ENCODE results near the gene NAT8. TPM values are rescaled to one million over a fixed set of nuclear protein-coding genes. Genes with fewer than 3 reads are reported as not detected.
"Not testable (repeated sequence)": the region's sequence is repeated elsewhere in the genome, so short reads cannot be mapped to it uniquely, and the experiment has no call there.

The NAT8 gene
- total RNA-seq (not detected), total RNA-seq (0 reads per million in 29 experiments)
- total RNA-seq (2013), result not detected

GRCh38 chr2:73642338-73643018, at the start of gene NAT8:
Gene NAT8, minus strand, starts transcription at chr2:73642422. Its CDS starts 794 bp downstream, at chr2:73641628.
- Histone ChIP-seq H3K27me3 (replicated peaks in 1 of 2; ENCODE audit: control insufficient read depth in 2 of 2, extremely low read depth in 1 of 2, insufficient read depth in 2 of 2, low read length in 1 of 2) (peaks cover 0 to 17% of the 10 kb centered on the region in 2 experiments), H3K4me1 (ENCODE audit: control insufficient read depth in 1 of 2, extremely low read depth in 1 of 2, insufficient read depth in 2 of 2, low read length in 2 of 2) (no peaks in the 10 kb centered on the region), H3K36me3 (ENCODE audit: control insufficient read depth in 2 of 2, extremely low read depth in 1 of 2, insufficient read depth in 1 of 2, low read length in 1 of 2) (no peaks in the 10 kb centered on the region), H3K4me3 (ENCODE audit: control insufficient read depth in 1 of 2, extremely low read depth in 1 of 2, low read length in 1 of 2) (no peak within 1 kb of the TSS), H3K9me3 (no peaks in the 10 kb centered on the region), H3K27ac (ENCODE audit: low read length) (no peak within 1 kb of the TSS)
- peaks cover 24 to 27% of the 10 kb centered on the region in 2 donors for H3K27me3 Mint-ChIP-seq
- H3K4me1 Mint-ChIP-seq, result no peaks in the 10 kb centered on the region
- H3K36me3 Mint-ChIP-seq, result peaks cover 6% of the 10 kb centered on the region
- no peak within 1 kb of the TSS for H3K27ac Mint-ChIP-seq
- DNase-seq (no peak), ATAC-seq (replicated peaks in 1 of 4) (no peak)
- ChIA-PET CTCF (no interaction called here), POLR2A (no interaction called here)
- WGBS (ENCODE audit: insufficient coverage), result 74% methylated on average over 10 of the region's 13 CpGs
- peaks cover 0 to 9% (median 4%) of the 10 kb centered on the region in 3 donors for H3K9me3 Mint-ChIP-seq
- H3K4me3 Mint-ChIP-seq, result no peak within 1 kb of the TSS

- H3K27ac Mint-ChIP-seq; H3K9me3 ChIP-seq; H3K4me1 Mint-ChIP-seq; H3K27me3 Mint-ChIP-seq; H3K4me1 ChIP-seq (ENCODE audit: control insufficient read depth in 1 of 2, extremely low read depth in 1 of 2, insufficient read depth in 2 of 2, low read length in 2 of 2); H3K27ac ChIP-seq (ENCODE audit: low read length); H3K27me3 ChIP-seq (replicated peaks in 1 of 2; ENCODE audit: control insufficient read depth in 2 of 2, extremely low read depth in 1 of 2, insufficient read depth in 2 of 2, low read length in 1 of 2); H3K36me3 ChIP-seq (ENCODE audit: control insufficient read depth in 2 of 2, extremely low read depth in 1 of 2, insufficient read depth in 1 of 2, low read length in 1 of 2); CTCF ChIA-PET; H3K4me3 Mint-ChIP-seq; POLR2A ChIA-PET; H3K4me3 ChIP-seq (ENCODE audit: control insufficient read depth in 1 of 2, extremely low read depth in 1 of 2, low read length in 1 of 2); H3K36me3 Mint-ChIP-seq: not testable (repeated sequence)
- ATAC-seq (replicated peaks in 1 of 4) (peak in 3 of 4 experiments; percentile 42 to 67 (median 63)), DNase-seq (peak in 14 of 35 experiments; percentile 2 to 32 (median 8))
- H3K9me3 Mint-ChIP-seq, result peaks cover 4 to 13% (median 9%) of the 10 kb centered on the region in 3 donors
- WGBS (ENCODE audit: insufficient coverage), result no CpG with 5 or more reads among the region's 4 CpGs
Observed at GRCh38 chr2:73690372-73691088, 48.3 kb upstream of the NAT8 start.

- H3K36me3 Mint-ChIP-seq; H3K36me3 ChIP-seq (ENCODE audit: control insufficient read depth in 2 of 2, extremely low read depth in 1 of 2, insufficient read depth in 1 of 2, low read length in 1 of 2); H3K27me3 ChIP-seq (replicated peaks in 1 of 2; ENCODE audit: control insufficient read depth in 2 of 2, extremely low read depth in 1 of 2, insufficient read depth in 2 of 2, low read length in 1 of 2); H3K4me3 ChIP-seq (ENCODE audit: control insufficient read depth in 1 of 2, extremely low read depth in 1 of 2, low read length in 1 of 2); H3K27ac Mint-ChIP-seq; ATAC-seq (replicated peaks in 1 of 4); H3K27me3 Mint-ChIP-seq; CTCF ChIA-PET; H3K4me1 Mint-ChIP-seq; H3K4me3 Mint-ChIP-seq; POLR2A ChIA-PET; H3K9me3 ChIP-seq; H3K4me1 ChIP-seq (ENCODE audit: control insufficient read depth in 1 of 2, extremely low read depth in 1 of 2, insufficient read depth in 2 of 2, low read length in 2 of 2); DNase-seq; H3K27ac ChIP-seq (ENCODE audit: low read length): not testable (repeated sequence)
- 85% methylated on average over 2 of the region's 5 CpGs for WGBS (ENCODE audit: insufficient coverage)
- H3K9me3 Mint-ChIP-seq, result peaks cover 4 to 13% (median 9%) of the 10 kb centered on the region in 3 donors
Observed at GRCh38 chr2:73688494-73688893, 46.3 kb upstream of the NAT8 start.

- Mint-ChIP-seq H3K36me3 (peaks cover 2% of the 10 kb centered on the region), H3K9me3 (peaks cover 4 to 13% (median 9%) of the 10 kb centered on the region in 3 donors), H3K4me3 (no peak overlapping the region), H3K4me1 (no peaks in the 10 kb centered on the region), H3K27me3 (peaks cover 0 to 3% of the 10 kb centered on the region in 2 donors), H3K27ac (no peak overlapping the region)
- no peak for DNase-seq
- ChIA-PET CTCF (no interaction called here), POLR2A (no interaction called here)
- Histone ChIP-seq H3K27me3 (replicated peaks in 1 of 2; ENCODE audit: control insufficient read depth in 2 of 2, extremely low read depth in 1 of 2, insufficient read depth in 2 of 2, low read length in 1 of 2) (peaks cover 0 to 3% of the 10 kb centered on the region in 2 experiments), H3K36me3 (ENCODE audit: control insufficient read depth in 2 of 2, extremely low read depth in 1 of 2, insufficient read depth in 1 of 2, low read length in 1 of 2) (no peaks in the 10 kb centered on the region), H3K27ac (ENCODE audit: low read length) (no peak overlapping the region), H3K4me1 (ENCODE audit: control insufficient read depth in 1 of 2, extremely low read depth in 1 of 2, insufficient read depth in 2 of 2, low read length in 2 of 2) (no peaks in the 10 kb centered on the region), H3K4me3 (ENCODE audit: control insufficient read depth in 1 of 2, extremely low read depth in 1 of 2, low read length in 1 of 2) (no peak overlapping the region), H3K9me3 (no peaks in the 10 kb centered on the region)
- no peak for ATAC-seq (replicated peaks in 1 of 4)
- WGBS (ENCODE audit: insufficient coverage), result 73% methylated on average over 3 of the region's 4 CpGs
Observed at GRCh38 chr2:73685764-73686438, 43.7 kb upstream of the NAT8 start.

GRCh38 chr2:73684905-73685304, 42.7 kb upstream of the NAT8 start:
- Mint-ChIP-seq H3K9me3 (peaks cover 4 to 13% (median 9%) of the 10 kb centered on the region in 3 donors), H3K27ac (peak overlapping the region in 1 of 2 donors; percentile 45)
- WGBS (ENCODE audit: insufficient coverage), result 87% methylated on average over 4 of the region's 9 CpGs
- DNase-seq; H3K9me3 ChIP-seq; H3K4me1 Mint-ChIP-seq; H3K27me3 Mint-ChIP-seq; H3K36me3 ChIP-seq (ENCODE audit: control insufficient read depth in 2 of 2, extremely low read depth in 1 of 2, insufficient read depth in 1 of 2, low read length in 1 of 2); H3K4me3 ChIP-seq (ENCODE audit: control insufficient read depth in 1 of 2, extremely low read depth in 1 of 2, low read length in 1 of 2); H3K27ac ChIP-seq (ENCODE audit: low read length); H3K4me3 Mint-ChIP-seq; CTCF ChIA-PET; H3K36me3 Mint-ChIP-seq; POLR2A ChIA-PET; ATAC-seq (replicated peaks in 1 of 4); H3K27me3 ChIP-seq (replicated peaks in 1 of 2; ENCODE audit: control insufficient read depth in 2 of 2, extremely low read depth in 1 of 2, insufficient read depth in 2 of 2, low read length in 1 of 2); H3K4me1 ChIP-seq (ENCODE audit: control insufficient read depth in 1 of 2, extremely low read depth in 1 of 2, insufficient read depth in 2 of 2, low read length in 2 of 2): not testable (repeated sequence)

- H3K27ac Mint-ChIP-seq; H3K27me3 Mint-ChIP-seq; H3K4me3 Mint-ChIP-seq; CTCF ChIA-PET; H3K9me3 ChIP-seq; H3K4me1 Mint-ChIP-seq; H3K27me3 ChIP-seq (replicated peaks in 1 of 2; ENCODE audit: control insufficient read depth in 2 of 2, extremely low read depth in 1 of 2, insufficient read depth in 2 of 2, low read length in 1 of 2); H3K4me1 ChIP-seq (ENCODE audit: control insufficient read depth in 1 of 2, extremely low read depth in 1 of 2, insufficient read depth in 2 of 2, low read length in 2 of 2); ATAC-seq (replicated peaks in 1 of 4); H3K36me3 ChIP-seq (ENCODE audit: control insufficient read depth in 2 of 2, extremely low read depth in 1 of 2, insufficient read depth in 1 of 2, low read length in 1 of 2); H3K27ac ChIP-seq (ENCODE audit: low read length); H3K4me3 ChIP-seq (ENCODE audit: control insufficient read depth in 1 of 2, extremely low read depth in 1 of 2, low read length in 1 of 2); POLR2A ChIA-PET; DNase-seq; H3K36me3 Mint-ChIP-seq: not testable (repeated sequence)
- no CpG with 5 or more reads among the region's 1 CpG for WGBS (ENCODE audit: insufficient coverage)
- H3K9me3 Mint-ChIP-seq, result peaks cover 4 to 13% (median 9%) of the 10 kb centered on the region in 3 donors
Observed at GRCh38 chr2:73684325-73684724, 42.1 kb upstream of the NAT8 start.
